ENCODE data around the gene CROCC2.

Gene CROCC2

GRCh38 chr2:240905176-240905781, 857 bp upstream of the CROCC2 start:
- no peak for DNase-seq (ENCODE audit: low spot score)

DNA sequence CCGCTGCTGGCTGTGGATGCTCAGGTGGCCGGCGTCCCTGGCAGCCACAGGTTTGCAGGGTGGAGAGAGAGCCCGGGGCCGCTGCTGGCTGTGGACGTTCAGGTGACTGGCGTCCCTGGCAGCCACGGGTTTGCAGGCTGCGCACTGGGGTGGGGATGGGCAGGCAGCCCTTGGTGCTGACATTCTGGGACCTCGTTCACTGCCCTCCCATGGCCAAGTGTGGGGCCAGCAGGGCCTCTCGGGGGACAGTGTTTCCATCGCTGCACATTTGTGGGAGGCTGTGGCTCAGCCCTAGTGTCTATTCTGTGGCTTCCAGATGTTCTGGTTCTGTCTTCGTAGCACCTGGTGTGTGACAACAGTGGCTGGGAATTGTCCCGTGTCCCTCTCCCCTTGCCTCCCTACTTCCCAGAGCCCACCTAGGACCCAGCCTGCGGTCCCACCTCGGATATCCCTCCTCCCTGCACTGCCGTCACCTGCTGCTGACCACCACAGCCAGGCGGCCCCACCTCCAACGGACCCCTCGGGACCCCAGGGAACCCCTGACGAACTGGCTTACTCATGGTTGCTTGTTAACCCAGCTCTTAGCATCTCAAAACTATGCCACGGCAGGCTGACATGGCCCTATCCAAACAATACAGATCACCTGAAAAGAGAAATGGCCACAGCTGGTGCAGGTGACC, 915 bp downstream of the CROCC2 start:
- DNase-seq (ENCODE audit: low spot score) = no peak

DNA sequence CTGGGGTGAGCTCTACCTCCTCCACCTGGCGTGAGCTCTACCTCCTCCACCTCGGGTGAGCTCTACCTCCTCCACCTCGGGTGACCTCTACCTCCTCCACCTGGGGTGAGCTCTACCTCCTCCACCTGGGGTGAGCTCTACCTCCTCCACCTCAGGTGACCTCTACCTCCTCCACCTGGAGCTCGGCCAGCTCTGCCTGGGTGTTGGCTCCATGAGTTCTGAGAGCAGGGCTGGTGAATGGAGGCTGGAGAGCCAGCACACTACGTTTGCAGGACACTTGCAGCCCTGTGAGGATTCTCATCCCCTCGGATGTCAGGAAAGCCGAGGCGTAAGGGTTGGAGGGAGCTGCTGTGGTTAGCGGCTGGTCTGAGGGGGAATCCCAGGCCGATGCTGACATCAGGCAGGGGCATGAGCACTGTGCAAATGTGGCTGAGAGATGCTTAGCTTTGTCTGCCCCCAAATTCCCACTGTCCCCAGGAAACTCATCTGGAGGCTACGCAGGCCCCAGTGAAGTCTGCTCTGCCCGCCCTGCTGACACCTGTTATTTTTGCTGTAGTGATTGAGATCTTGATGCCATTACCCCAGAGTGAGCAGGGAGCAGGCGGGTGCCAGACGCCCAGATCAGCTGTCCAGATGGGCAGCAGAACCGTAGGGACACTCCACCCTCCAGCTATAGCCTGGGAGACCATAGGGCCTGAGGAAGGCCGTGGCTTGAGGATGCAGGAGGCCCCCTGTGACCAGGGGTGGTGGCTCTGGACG, 3.3 kb downstream of the CROCC2 start:
- no peak for DNase-seq (ENCODE audit: low spot score)

GRCh38 chr2:240911641-240912265, 5.6 kb downstream of the CROCC2 start:
- no peak for DNase-seq (ENCODE audit: low spot score)

DNA sequence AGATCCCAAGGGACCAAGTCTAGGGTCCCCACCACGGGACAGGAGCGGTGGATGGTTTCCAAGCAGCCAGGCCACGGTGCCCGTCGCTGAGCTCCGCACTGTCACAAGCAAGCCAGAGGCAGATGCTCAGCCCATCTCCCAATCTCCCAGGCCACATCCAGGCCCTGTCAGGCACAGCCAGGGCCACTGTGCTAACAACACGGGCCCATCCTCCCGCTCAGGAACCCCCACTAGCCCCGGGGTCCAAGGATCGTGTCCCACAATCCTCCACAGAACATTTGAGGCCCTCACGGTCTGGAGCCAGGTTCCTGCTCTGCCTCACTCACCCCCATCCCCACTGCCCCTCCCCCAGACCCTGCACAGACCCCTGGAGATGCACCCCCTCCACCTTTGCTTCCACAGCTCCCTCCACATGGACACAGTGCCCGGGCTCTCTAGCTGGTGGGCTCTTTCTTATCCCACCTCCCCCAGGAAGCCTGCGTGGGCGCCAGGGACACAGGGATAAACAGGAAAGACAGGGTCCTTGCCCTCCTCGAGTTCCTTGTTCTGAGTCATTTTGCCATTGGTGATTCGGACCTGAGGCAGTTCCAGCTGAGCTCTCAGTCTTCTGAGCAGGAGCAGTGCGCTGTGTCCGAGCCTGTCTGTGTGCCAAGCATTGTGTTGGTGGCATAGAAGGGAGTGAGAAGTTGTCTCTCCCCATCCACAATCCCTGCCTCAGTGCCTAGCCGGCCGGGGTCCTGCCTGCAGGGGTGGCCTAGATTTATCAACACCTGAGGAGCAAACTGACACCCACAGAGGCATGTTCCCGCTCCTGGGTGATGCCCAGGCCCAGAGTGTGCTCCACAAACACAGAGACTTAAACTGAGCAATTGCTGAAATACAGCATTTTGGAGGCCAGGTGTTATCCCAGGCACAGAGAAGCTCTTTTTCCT, 7.0 kb downstream of the CROCC2 start:
- DNase-seq (ENCODE audit: low spot score) = no peak

- DNase-seq (ENCODE audit: low spot score) = peak; percentile 60
Measured at GRCh38 chr2:240913810-240914644, 7.9 kb downstream of the CROCC2 start.

GRCh38 chr2:240914645-240915525, 8.7 kb downstream of the CROCC2 start:
- no peak for DNase-seq (ENCODE audit: low spot score)

GRCh38 chr2:240915526-240916341, 9.6 kb downstream of the CROCC2 start:
- DNase-seq (ENCODE audit: low spot score) = no peak

- no peak for DNase-seq (ENCODE audit: low spot score)
Measured at GRCh38 chr2:240916571-240917008, 10.5 kb downstream of the CROCC2 start.

DNA sequence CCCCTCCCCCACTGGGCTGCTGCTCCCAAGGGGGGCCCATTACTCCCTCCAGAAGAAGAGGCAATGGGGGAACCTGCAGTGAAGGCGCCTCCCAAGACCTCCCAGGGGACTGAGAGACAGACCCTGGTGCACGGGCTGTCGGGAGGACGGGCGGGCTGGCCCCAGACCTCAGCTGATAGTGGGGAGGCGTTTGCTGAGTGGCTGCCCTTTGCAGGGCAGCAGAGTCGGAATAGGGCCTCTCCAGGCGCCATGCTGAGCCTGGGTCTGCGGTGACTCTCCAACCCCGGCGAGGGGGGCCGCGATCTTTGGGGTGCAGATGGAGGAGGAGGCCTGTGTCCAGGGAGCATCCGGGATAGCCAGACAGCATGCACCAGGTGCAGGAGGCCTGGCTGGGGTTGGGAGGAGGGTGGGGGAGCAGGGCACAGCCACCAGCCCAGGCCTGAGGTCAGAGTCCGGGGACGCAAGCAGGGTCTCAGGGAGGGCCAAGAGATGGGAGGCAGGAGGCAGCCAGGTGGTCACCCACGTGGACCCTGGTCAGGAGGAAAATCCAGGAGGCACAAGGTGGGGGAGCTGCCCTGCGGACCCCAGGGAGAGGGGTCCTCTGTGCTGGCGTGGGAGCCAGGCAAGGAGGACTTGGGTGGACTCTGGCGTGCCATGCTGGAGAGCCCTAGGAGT, 11.0 kb downstream of the CROCC2 start:
- DNase-seq (ENCODE audit: low spot score) = no peak

GRCh38 chr2:240917684-240918257, 11.6 kb downstream of the CROCC2 start:
- DNase-seq (ENCODE audit: low spot score) = no peak

DNA sequence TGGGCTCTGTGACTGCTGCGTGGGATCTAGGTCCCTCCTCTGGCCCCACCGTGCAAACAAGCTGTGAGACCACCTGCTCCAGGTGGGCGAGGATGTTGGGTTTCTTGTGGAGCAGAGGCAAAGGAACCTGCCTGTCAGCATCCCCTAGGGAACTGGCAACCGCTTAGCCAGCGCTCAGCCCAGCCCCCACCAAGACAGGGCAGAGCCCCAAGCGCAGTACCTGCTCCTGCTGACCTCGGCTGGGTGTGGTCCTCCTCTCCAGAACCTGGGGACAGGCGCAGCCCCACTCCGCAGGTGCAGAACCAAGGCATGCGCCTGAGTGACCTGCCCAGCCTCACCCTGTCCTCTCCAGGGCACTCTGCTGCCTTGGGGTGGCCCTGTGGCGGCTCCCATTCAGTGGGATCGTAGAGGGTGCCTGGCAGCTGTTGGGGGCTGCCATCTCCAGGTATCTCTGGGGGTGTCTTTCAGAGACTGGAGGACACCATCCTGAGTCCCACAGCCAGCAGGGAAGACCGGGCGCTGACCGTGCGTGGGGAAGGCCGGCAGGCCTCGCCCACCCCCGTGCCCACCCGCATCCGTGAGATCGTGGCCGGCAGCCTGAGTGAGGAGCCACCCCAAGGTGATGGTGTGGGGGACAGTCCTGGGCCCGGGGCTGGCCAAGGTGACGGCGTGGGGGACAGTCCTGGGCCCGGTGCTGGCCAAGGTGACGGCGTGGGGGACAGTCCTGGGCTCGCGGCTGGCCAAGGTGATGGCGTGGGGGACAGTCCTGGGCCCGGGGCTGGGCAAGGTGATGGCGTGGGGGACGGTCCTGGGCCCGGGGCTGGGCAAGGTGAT, 12.3 kb downstream of the CROCC2 start:
- DNase-seq (ENCODE audit: low spot score) = no peak

GRCh38 chr2:240919161-240919781, 13.1 kb downstream of the CROCC2 start:
- no peak for DNase-seq (ENCODE audit: low spot score)

DNA sequence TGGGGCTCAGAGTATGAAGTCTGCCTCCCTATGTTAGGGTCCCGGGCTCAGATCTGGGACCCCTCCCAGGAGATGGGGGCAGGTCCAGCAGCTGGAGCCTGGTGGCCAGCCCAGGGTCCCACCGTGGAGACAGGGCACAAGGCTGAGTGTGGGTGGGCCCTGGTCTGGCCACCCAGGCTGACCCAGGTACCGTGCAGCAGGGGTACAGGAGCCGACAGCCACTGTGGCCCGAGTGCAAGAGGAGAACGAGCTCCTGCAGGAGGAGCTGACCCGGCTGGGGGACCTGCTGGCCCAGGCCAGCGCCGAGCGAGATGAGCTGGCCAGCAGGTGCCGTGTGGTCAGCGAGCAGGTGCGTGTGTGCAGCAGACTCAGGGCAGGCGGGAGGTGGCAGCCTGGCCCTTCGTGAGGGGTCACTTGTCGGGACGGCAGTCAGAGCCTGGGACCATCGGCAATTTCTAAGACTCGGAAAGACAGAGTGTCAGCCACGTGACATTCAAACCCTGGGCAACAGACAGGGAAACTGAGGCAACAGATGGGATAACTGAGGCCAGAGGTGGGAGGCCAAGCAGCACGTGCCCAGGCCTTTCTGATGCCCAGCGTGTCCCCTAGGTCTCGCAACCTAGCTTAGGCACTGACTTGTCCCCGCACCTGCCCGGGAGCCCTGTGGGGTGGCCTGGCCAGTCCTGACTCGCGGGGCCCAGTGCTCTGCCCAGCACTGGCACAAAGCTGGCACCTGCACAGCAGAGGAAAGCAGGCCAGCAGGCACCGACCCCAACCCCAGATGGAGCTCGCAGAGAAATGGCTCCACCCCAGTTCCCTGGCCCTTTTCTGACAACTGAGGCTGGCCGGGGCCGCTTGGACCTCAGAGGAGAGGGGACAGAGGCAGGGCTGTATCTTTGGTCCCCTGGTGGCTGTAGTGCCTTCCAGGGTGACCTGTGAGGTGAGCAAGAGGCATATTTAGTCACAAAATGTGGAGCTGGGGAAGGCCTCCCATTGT, 13.9 kb downstream of the CROCC2 start:
- DNase-seq (ENCODE audit: low spot score) = no peak

- DNase-seq (ENCODE audit: low spot score) = no peak
Measured at GRCh38 chr2:240920783-240921231, 14.7 kb downstream of the CROCC2 start.

Data from activated CD4-positive, alpha-beta T cell treated with anti-CD3 and anti-CD28 coated beads, Interleukin-2, Interleukin-4, amounts not matched to agents 100 ng/mL and 50 ng/mL, durations not matched to agents 16 hours and 8 hours (primary cell).